HG03457 (cell line): ENCODE results near the gene DLGAP3.
"Not testable (repeated sequence)": the region's sequence is repeated elsewhere in the genome, so short reads cannot be mapped to it uniquely, and the experiment has no call there.

ENCODE experiments used
- ATAC-seq: cut with Tn5 transposase; IDR thresholded peaks from one replicate; pipeline ENCODE4 v1.9.1; 2021; ENCODE audit warnings: moderate number of reproducible peaks; ENCODE audit not compliant: unreplicated experiment

DLGAP3 gene

GRCh38 chr1:34929497-34929852 is at the start of gene DLGAP3:
DLGAP3 (minus strand) TSS chr1:34929650; CDS start chr1:34905383, 24,267 bp downstream.
- no peak for ATAC-seq

GRCh38 chr1:34978921-34979320 is 49.5 kb upstream of the DLGAP3 start:
- ATAC-seq, result no peak

GRCh38 chr1:34977858-34978257 is 48.4 kb upstream of the DLGAP3 start:
- ATAC-seq, result no peak

DNA sequence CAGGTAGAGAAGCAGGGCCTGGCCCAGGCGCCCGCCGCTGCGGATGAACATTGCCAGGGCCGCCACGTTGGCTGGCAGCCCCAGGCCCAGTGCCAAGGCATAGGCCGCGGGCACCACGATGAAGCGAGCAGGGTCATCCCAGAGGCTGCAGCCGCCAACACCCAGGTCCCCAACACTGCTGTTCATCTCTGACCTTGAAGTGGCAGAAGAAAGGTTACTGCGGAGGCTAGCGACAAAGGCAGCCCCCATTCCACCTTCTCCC is 47.7 kb upstream of the DLGAP3 start:
- ATAC-seq, result no peak

- no peak for ATAC-seq
Measured at GRCh38 chr1:34976384-34977209, 47.1 kb upstream of the DLGAP3 start.

DNA sequence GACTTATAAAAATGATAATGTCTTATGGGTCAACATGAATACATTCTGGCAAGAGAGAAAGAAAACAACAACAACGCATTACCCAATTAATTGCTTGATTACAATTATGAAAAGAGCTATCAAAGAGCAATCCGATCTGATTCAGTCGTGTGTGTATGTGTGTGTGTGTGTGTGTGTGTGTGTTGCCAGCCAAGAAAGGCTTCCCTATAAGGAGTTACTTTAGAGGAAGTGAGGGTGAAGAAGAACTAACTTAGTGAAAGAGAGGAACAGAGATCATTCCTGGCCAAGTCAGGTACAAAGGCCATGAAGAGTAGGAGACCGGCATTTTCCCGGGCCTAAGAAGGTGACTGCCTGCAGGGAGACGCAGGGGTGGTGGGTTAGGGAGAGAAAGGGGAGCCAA is 46.3 kb upstream of the DLGAP3 start:
- no peak for ATAC-seq

GRCh38 chr1:34975338-34975737 is 45.9 kb upstream of the DLGAP3 start:
- ATAC-seq, result no peak

DNA sequence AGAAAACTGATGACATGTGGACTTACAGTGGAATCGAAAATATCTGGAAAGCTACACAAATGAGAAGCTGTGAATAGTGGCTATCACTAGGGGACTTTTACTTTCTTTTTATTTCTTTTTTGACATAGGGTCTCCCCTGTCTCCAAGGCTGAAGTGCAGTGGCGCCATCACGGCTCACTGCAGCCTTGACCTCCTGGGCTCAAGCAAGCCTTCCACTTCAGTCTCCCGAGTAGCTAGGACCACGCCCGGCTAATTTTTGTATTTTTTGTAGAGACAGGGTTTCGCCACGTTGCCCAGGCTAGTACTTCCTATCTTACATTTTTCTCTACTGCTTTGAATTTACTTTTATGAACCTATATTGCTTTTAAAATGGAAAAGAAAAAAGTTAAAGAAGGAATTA is 45.2 kb upstream of the DLGAP3 start:
- ATAC-seq, result no peak

DNA sequence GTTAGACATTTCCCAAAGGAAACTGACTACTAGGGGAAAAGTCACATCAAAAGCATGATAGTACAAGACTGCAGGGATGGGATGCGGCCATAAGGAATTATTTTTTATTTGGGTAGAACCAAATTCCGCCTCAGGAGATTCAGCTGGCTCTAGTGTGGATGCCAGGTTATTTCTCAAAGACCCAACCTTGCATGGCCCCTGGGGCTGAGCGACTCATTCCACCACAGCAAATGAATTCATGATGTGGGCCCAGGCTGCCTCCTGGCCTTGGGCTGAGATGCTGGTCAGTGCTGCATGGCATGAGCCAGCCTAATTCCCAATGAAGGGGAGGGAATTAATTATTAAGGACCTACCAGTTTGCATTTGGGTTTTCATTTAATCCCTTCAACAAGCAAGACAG is 43.9 kb upstream of the DLGAP3 start:
- no peak for ATAC-seq

DNA sequence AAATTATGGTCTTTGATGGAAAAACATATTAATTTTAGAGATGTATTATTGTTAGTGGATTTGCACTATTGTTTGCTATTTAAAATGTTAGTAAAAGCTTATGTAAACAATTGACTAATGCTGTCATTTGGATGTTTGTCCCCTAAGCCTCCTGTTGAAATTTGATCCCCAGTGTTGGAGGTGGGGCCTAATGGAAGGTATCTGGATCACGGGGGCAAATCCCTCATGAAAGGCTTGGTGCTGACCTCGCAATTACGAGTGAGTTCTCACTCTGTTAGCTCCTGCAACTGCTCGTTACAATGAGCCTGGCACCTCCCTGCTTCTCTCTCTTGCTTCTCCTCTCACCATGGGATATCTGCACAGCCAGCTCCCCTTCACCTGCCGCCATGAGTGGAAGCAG is 41.4 kb upstream of the DLGAP3 start:
- ATAC-seq, result no peak

GRCh38 chr1:34970220-34970735 is 40.8 kb upstream of the DLGAP3 start:
- no peak for ATAC-seq

DNA sequence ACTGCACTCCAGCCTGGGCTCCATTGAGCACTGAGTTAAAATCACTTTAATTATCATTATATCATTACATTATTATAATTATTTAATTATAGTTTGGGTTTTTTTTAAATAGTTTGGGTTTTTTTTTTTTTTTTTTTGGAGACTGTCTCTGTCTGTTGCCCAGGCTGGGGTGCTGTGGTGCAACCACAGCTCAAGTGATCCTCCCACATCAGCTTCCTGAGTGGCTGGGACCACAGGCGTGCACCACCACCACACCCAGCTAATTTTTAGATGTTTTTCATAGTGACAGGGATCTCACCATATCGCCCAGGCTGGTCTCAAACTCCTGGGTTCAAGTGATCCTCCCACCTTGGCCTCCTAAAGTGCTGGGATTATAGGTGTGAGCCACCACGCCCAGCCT is 38.8 kb upstream of the DLGAP3 start:
- ATAC-seq, result not testable (repeated sequence)

DNA sequence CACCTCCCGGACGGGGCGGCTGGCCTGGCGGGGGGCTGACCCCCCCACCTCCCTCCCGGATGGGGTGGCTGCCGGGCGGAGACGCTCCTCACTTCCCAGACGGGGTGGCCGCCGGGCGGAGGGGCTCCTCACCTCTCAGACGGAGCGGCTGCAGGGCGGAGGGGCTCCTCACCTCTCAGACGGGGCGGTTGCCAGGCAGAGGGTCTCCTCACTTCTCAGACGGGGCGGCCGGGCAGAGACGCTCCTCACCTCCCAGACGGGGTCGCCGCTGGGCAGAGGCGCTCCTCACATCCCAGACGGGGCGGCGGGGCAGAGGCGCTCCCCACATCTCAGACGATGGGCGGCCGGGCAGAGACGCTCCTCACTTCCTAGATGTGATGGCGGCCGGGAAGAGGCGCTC is 38.2 kb upstream of the DLGAP3 start:
- not testable (repeated sequence) for ATAC-seq

- ATAC-seq, result no peak
Measured at GRCh38 chr1:34965597-34965996, 36.1 kb upstream of the DLGAP3 start.

- ATAC-seq, result no peak
Measured at GRCh38 chr1:34950428-34950827, 21.0 kb upstream of the DLGAP3 start.

DNA sequence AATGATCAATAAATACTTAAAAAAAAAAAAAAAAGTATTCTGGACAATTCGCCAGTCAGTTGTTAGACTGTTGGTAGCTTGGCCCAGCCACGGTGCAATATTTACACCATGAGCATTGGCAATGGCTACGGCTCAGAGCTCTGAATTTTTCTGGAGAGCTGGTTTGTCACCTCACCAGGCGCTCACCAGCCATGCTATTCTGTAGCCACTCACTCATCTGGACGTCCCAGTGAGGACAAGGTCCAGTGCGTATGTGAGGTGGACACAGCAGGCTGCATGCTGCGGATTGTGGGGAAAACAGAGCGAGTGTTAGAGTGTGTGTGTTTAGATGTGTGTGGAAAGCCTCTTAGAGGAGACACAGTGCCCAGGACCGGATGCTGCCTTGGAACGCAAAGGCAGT is 19.3 kb upstream of the DLGAP3 start:
- ATAC-seq, result not testable (repeated sequence)

DNA sequence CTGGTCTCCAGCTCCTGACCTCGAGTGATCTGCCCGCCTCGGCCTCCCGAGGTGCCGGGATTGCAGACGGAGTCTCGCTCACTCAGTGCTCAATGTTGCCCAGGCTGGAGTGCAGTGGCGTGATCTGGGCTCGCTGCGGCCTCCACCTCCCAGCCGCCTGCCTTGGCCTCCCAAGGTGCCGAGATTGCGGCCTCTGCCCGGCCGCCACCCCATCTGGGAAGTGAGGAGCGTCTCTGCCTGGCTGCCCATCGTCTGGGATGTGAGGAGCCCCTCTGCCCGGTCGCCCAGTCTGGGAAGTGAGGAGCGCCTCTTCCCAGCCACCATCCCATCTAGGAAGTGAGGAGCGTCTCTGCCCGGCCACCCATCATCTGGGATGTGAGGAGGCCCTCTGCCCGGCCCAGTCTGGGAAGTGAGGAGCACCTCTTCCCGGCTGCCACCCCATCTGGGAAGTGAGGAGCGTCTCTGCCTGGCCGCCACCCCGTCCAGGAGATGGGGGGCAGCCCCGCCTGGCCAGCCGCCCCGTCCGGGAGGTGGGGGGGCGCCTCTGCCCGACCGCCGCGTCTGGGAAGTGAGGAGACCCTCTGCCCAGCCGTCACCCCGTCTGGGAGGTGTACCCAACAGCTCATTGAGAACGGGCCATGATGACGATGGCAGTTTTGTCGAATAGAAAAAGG is 18.3 kb upstream of the DLGAP3 start:
- not testable (repeated sequence) for ATAC-seq

DNA sequence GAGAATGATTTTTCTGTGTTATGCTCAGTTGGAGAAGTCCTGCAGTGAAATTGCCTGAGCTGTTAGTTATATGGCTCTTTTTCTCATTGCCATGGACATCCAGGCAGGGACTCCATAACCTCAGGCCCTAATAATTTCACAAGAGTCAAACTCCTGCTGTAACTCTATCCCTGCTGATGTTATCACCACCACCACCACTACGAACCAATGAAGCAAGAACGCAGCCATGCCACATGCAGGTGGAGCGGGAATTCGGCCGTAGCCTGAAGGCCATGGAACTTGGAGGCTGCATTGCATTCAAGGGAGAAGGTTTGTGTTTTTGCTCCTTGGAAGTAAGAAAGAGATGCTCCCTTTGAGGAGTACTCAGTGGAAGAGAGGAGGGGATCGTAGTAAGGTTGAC is 16.8 kb upstream of the DLGAP3 start:
- ATAC-seq, result no peak

GRCh38 chr1:34941798-34942197 is 12.3 kb upstream of the DLGAP3 start:
- not testable (repeated sequence) for ATAC-seq

DNA sequence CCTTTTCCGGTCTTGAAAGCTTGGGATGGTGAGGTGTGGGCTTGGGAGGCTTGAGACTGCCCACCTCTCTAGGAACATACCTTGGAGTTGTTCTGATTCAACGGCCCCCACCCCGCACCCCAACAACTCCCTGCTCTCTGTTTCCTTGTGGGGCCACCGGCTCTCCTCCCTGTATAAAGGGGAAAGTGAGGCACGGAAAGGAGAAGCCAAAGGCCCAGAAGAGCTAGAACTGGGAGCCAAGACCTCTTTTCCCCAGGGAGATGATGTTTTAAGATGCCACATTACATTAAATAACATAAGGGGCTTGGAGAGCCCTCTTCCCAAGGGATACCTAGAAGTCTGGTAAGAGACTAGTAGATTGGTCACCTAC is 1.2 kb upstream of the DLGAP3 start:
- ATAC-seq, result no peak

GRCh38 chr1:34929853-34930701 is 627 bp upstream of the DLGAP3 start:
- no peak for ATAC-seq
